GM12864 (cell line): ENCODE measurements around the gene SMIM8.
"Not testable (repeated sequence)": the region's sequence is repeated elsewhere in the genome, so short reads cannot be mapped to it uniquely, and the experiment has no call there.

ENCODE experiments used
- DNase-seq: peaks from one replicate; pipeline ENCODE4 v3.0.0-alpha.2; 2011; ENCODE audit warnings: low read depth
- H3K4me3 ChIP-seq: 2 replicates; pipeline ENCODE4 v1.5.1; 2011; ENCODE audit warnings: mild to moderate bottlenecking, low read depth, low read length, control low read depth
- TF ChIP-seq, protein P1 (sequence below): IDR thresholded peaks from 2 replicates; pipeline ENCODE4 v1.5.1; 2011; ENCODE audit warnings: low read depth, mild to moderate bottlenecking, moderate library complexity, low read length, control low read depth, inconsistent platforms; ENCODE audit errors: missing control alignments

The SMIM8 gene

DNA sequence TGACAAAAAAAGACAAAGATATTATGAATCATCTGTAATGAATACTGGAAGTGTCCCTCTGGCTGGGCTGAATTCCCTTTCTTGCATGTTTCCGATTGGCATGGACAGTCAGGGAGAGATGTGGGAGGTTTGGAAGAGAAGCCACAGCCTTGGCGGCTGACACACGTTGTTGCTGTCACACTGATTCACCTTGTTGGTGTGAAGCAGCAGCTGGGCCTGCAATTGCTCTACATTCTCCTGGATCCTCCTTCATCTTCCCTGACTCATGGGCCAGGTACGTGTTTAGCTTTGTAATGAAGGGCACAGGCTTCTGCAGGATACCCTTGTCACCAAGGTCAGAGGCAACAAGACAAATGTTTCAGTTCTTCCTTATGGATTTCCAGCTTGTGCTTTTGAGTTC is 13.4 kb upstream of the SMIM8 start:
- no peak overlapping the region for H3K4me3 ChIP-seq
- TF ChIP-seq, protein P1, sequence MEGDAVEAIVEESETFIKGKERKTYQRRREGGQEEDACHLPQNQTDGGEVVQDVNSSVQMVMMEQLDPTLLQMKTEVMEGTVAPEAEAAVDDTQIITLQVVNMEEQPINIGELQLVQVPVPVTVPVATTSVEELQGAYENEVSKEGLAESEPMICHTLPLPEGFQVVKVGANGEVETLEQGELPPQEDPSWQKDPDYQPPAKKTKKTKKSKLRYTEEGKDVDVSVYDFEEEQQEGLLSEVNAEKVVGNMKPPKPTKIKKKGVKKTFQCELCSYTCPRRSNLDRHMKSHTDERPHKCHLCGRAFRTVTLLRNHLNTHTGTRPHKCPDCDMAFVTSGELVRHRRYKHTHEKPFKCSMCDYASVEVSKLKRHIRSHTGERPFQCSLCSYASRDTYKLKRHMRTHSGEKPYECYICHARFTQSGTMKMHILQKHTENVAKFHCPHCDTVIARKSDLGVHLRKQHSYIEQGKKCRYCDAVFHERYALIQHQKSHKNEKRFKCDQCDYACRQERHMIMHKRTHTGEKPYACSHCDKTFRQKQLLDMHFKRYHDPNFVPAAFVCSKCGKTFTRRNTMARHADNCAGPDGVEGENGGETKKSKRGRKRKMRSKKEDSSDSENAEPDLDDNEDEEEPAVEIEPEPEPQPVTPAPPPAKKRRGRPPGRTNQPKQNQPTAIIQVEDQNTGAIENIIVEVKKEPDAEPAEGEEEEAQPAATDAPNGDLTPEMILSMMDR: no peak
- DNase-seq: no peak

DNA sequence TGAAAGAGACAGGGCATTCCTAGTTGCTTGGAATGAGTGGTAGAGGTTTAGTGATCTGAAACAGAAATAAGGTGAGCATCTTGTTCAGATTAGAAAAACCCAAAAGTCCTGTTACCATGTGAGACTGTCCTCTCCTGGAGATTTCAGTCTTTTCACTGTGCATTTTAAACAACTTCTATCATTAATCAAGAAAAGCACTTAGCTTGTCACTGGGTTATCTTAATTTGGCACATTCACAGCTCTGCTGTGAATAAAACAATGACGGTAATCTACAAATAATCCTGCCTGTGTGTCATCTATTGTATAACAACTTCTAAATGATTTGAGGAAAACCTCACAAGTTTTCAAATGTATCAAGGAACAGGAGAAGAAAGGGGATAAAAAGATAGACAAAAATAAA is 9.5 kb upstream of the SMIM8 start:
- no peak overlapping the region for H3K4me3 ChIP-seq
- DNase-seq: no peak
- TF ChIP-seq, protein P1: no peak

DNA sequence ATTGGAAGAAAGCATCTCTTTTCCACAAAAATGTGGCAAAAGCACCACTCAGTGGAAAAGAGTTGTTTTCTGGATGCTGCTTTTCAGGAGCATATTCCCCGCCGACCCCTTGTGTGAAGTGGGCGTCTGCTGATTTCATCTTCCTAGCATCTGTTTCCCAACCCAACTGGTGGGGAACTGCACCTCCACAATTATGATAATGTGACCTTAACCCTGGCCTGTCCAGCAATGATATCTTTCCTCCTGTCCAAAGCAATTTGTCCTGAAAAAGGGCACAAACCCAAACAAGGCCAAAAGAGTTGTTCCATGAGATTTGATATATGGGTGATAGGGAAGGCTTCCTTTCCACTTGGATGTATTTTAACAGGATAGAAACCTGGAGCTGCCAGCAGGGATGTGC is 7.3 kb upstream of the SMIM8 start:
- DNase-seq: no peak
- TF ChIP-seq, protein P1: no peak
- no peak overlapping the region for H3K4me3 ChIP-seq

DNA sequence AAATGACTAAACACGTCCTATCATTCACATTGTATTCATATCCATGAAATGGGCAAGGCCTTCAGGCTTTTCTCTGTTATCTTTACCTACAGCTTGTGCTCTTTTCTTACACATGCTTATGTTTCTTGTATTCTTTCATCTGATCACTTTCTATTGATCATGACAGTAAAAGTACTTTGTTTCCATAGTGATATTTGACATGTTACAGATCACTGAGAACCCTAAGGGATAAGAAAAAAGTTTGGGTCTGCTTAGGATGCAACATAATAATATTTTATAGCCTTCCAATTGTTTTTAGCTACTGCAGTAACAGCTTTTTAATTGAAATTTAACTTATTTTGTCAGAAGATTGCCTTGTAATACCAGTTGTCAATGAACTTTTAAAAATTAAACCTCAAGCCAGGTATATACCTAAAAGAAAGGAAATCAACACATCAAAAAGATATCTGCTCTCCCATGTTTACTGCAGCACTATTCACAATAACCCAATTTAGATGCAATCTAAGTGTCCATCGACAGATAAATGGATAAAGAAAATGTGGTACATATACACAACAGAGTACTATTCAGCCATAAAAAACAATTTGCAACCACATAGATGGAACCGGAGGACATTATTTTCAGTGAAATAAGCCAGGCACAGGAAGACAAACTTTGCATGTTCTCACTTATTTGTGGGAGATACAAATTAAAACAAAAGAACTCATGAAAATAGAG is 3.0 kb upstream of the SMIM8 start:
- H3K4me3 ChIP-seq: no peak overlapping the region
- TF ChIP-seq, protein P1: no peak
- no peak for DNase-seq

GRCh38 chr6:87323880-87324279 is 1.5 kb downstream of the SMIM8 start:
- not testable (repeated sequence) for H3K4me3 ChIP-seq, DNase-seq

DNA sequence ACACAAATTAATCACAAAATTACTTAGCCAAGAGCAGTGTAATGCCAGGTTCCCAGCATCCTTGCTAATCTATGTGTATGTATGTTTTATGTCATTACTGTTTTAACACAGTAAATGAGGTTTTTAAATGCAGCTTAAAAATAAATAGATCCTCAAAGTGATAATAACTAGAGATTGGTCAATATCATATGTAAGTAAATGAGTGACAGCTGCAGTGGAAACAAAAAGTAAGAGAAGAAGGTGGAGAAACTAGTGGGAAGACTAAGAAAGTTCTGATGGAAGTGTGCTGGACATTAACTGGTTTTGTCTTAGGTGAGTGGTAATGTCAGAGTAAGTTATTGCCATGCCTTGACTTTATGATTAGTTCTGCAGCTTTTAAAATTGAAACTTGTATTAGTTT is 8.6 kb downstream of the SMIM8 start:
- TF ChIP-seq, protein P1: no peak
- H3K4me3 ChIP-seq: no peak overlapping the region
- no peak for DNase-seq

DNA sequence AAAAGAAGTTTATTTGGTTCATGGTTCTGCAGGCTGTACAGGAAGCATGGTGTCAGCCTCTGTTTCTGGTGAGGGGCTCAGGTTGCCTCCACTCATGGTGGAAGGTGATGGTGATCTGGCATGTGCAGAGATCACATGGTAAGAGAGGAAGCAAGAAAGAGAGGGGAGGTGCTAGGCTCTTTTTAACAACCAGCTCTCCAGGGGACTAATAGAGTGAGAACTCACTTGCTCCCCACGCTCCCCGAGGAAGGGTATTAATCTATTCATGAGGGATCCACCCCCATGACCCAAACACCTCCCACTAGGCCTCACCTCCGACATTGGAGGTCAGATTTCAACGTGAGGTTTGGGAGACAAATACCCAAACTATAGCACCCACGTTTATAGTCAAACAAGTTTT is 10.6 kb downstream of the SMIM8 start:
- no peak for DNase-seq
- H3K4me3 ChIP-seq: no peak overlapping the region
- TF ChIP-seq, protein P1: no peak
